Activated naive CD4-positive, alpha-beta T cell treated with anti-CD3 and anti-CD28 coated beads, Interleukin-2, amount 50 U/mL, for 72 hours (primary cell): Measurements from ENCODE around the gene XRN1. TPM values are rescaled to one million over a fixed set of nuclear protein-coding genes. Genes with fewer than 3 reads are reported as not detected.
A peak's percentile ranks its signal among the peaks of the same experiment; 100 is the strongest.
"Not testable (repeated sequence)": the region's sequence is repeated elsewhere in the genome, so short reads cannot be mapped to it uniquely, and the experiment has no call there.

Experiments used
- ATAC-seq, 2 donors: fragments of 150-1000 bp; cut with Tn5 transposase; 2 replicates each; pipeline ENCODE4 v1.10.0; 2021; ENCODE audit warnings: mild to moderate bottlenecking in 2 of 2, moderate library complexity in 2 of 2
- DNase-seq, 2 donors: peaks; one replicate each; pipeline ENCODE4 v3.0.0; 2021 to 2022; ENCODE audit warnings: low spot score in 2 of 2
- H3K27ac Mint-ChIP-seq, 2 donors: one replicate each; pipeline ENCODE4 v1.8.0; 2022; ENCODE audit warnings: mild to moderate bottlenecking in 2 of 2, mixed read lengths in 2 of 2
- H3K36me3 Mint-ChIP-seq, 2 donors: one replicate each; pipeline ENCODE4 v1.8.0; 2022; ENCODE audit warnings: mixed read lengths in 2 of 2
- H3K9me3 Mint-ChIP-seq, 2 donors: one replicate each; pipeline ENCODE4 v1.8.0; 2022; ENCODE audit warnings: mixed read lengths in 2 of 2
- total RNA-seq, 2 donors: library from RNA; stranded (reverse); gene quantifications; one replicate each; pipeline ENCODE4 v1.2.3, GENCODE V29; 2022

Gene XRN1
- total RNA-seq, 2 donors from 2014 or later: 60.4 to 79.2 TPM

GRCh38 chr3:142315978-142316388 is 131.9 kb downstream of the XRN1 start:
- not testable (repeated sequence) for H3K9me3 Mint-ChIP-seq, H3K27ac Mint-ChIP-seq, ATAC-seq, DNase-seq
- peaks cover 0 to 16% of the 10 kb centered on the region in 2 donors for H3K36me3 Mint-ChIP-seq

DNA sequence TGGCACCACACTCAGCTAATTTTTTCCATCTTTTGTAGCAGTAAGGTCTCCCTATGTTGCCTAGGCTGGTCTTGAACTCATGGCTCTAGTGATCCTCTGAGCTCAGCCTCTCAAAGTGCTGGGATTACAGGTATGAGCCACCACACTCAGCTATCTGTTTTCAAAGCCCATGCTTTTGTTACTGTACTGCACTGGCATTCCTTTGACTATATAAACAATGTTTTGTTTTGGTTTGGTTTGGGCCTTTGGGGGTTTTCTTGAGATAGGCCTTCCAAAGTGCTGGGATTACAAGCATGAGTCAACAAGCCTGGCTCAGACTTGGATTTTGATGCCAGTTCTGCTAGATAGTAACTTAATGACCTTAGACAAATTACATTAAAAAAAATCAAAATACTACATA is 132.8 kb downstream of the XRN1 start:
- peak in 1 of 2 donors; percentile 24 for ATAC-seq
- no peak overlapping the region for H3K27ac Mint-ChIP-seq
- H3K9me3 Mint-ChIP-seq: no peaks in the 10 kb centered on the region
- DNase-seq: no peak
- H3K36me3 Mint-ChIP-seq: peaks cover 0 to 11% of the 10 kb centered on the region in 2 donors

- ATAC-seq (no peak), DNase-seq (no peak)
Measured at GRCh38 chr3:142310439-142310838, 137.4 kb downstream of the XRN1 start.

GRCh38 chr3:142302847-142303246 is 145.0 kb downstream of the XRN1 start:
- not testable (repeated sequence) for DNase-seq, ATAC-seq
- Mint-ChIP-seq H3K36me3 (peaks cover 39 to 64% of the 10 kb centered on the region in 2 donors), H3K27ac (peak overlapping the region in 1 of 2 donors; percentile 4), H3K9me3 (peaks cover 23 to 31% of the 10 kb centered on the region in 2 donors)

More at GRCh38 chr3:142310439-142310838, 137.4 kb downstream of the XRN1 start:
- Mint-ChIP-seq H3K27ac (no peak overlapping the region), H3K9me3 (peaks cover 0 to 5% of the 10 kb centered on the region in 2 donors), H3K36me3 (peaks cover 7 to 24% of the 10 kb centered on the region in 2 donors)

- Mint-ChIP-seq H3K27ac (peak overlapping the region in 1 of 2 donors; percentile 92), H3K36me3 (peaks cover 17 to 30% of the 10 kb centered on the region in 2 donors)
- ATAC-seq: no peak
Measured at GRCh38 chr3:142298626-142299025, 149.2 kb downstream of the XRN1 start.

GRCh38 chr3:142296507-142296906 is 151.3 kb downstream of the XRN1 start:
- peaks cover 3 to 9% of the 10 kb centered on the region in 2 donors for H3K9me3 Mint-ChIP-seq
- no peak overlapping the region for H3K27ac Mint-ChIP-seq
- no peak for DNase-seq
- H3K36me3 Mint-ChIP-seq: peaks cover 3 to 13% of the 10 kb centered on the region in 2 donors
- ATAC-seq: no peak

More at GRCh38 chr3:142298626-142299025, 149.2 kb downstream of the XRN1 start:
- DNase-seq: no peak
- H3K9me3 Mint-ChIP-seq: peaks cover 12 to 22% of the 10 kb centered on the region in 2 donors

DNA sequence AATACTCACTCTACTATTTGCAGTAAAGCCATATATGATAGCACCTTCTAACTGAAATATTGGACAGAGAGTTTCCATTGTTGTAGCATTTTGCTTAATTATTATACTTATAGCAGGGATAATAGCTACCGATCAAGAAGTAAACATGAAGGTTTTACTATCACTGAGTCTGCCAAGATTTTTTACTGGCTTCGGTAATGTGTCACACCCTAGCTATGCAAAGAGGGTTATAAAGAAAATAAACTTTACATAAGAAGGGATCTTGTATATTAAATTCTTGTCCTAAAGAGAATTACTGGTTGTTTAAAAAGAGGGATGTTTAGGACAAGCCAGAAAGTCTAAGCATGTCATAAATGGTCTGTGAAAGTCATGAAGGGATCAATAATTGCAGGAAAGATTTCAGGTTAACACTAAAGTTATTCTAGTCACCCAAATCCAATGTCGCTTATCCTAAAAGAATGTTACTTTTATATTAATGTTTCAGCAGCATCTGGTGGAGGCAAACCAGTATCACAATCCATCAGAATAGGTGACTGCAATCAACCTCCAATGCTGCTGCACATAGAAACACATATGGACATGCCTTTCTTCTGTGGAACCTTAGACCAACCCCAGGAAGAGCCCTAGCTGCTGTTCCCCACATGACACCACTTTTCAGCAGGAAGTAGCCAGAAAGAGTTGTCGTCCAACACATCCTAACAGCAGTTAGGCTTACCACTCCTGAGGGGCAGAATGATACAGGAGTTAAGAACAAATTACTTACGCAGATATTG is 159.8 kb downstream of the XRN1 start:
- Mint-ChIP-seq H3K9me3 (peaks cover 5 to 8% of the 10 kb centered on the region in 2 donors), H3K36me3 (peaks cover 17 to 18% of the 10 kb centered on the region in 2 donors), H3K27ac (no peak overlapping the region)
- ATAC-seq: no peak
- no peak for DNase-seq

DNA sequence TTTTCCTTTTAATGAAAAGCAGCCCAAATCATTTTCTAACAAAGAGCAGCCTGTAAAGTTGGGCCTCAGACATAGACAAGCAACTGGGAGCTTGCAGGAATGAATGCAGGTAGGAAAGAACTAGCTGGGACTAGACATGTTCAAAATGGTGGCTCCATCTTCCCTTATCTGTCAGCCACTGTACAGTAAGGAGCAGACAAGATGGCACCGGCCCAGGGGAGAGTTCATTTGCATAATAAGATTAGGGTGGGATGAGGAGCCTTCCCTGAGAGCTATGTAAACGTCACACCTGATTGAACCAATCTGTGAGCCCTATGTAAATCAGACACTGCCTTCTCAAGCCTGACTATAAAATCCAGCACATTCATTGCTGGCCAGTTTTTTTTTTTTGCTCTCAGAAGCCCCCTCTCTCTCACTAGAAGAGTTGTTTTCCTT is 162.7 kb downstream of the XRN1 start:
- H3K9me3 Mint-ChIP-seq: peaks cover 5 to 8% of the 10 kb centered on the region in 2 donors
- H3K27ac Mint-ChIP-seq: no peak overlapping the region
- ATAC-seq (no peak), DNase-seq (no peak)
- peaks cover 13 to 15% of the 10 kb centered on the region in 2 donors for H3K36me3 Mint-ChIP-seq

- no peaks in the 10 kb centered on the region for H3K36me3 Mint-ChIP-seq
- no peak for DNase-seq
- no peak overlapping the region for H3K27ac Mint-ChIP-seq
- no peak for ATAC-seq
- no peaks in the 10 kb centered on the region for H3K9me3 Mint-ChIP-seq
Measured at GRCh38 chr3:142282503-142282902, 165.3 kb downstream of the XRN1 start.

DNA sequence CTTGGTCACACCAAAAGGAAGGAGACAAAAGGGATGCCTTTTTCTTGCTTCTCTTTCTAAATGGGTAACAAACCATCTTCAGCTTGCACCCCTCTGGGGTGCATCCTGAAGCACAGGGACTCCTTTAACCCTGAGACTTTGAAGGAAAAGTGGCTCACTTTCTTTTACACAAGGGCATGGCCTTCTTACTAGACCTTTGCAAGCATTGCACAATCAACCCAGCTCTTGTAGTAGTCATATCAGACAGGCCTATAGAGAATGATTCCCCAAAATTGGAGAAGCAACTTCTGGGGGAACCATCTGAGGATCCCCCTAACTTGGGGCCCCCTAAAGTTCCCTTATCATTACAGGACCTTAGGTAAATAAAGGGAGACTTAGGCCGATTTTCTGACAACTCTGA is 166.4 kb downstream of the XRN1 start:
- Mint-ChIP-seq H3K27ac (no peak overlapping the region), H3K36me3 (no peaks in the 10 kb centered on the region), H3K9me3 (no peaks in the 10 kb centered on the region)
- no peak for ATAC-seq
- no peak for DNase-seq

GRCh38 chr3:142279965-142280590 is 167.8 kb downstream of the XRN1 start:
- peak in 1 of 2 donors; percentile 46 for DNase-seq
- ATAC-seq: peak; percentile 92 to 98
- no peaks in the 10 kb centered on the region for H3K9me3 Mint-ChIP-seq
- H3K27ac Mint-ChIP-seq: no peak overlapping the region
- no peaks in the 10 kb centered on the region for H3K36me3 Mint-ChIP-seq

GRCh38 chr3:142278451-142278850 is 169.4 kb downstream of the XRN1 start:
- no peaks in the 10 kb centered on the region for H3K36me3 Mint-ChIP-seq
- ATAC-seq (no peak), DNase-seq (no peak)
- no peaks in the 10 kb centered on the region for H3K9me3 Mint-ChIP-seq
- H3K27ac Mint-ChIP-seq: no peak overlapping the region

GRCh38 chr3:142276781-142277180 is 171.1 kb downstream of the XRN1 start:
- no peak for DNase-seq
- ATAC-seq: no peak

GRCh38 chr3:142275856-142276255 is 172.0 kb downstream of the XRN1 start:
- H3K27ac Mint-ChIP-seq: no peak overlapping the region
- ATAC-seq: no peak
- DNase-seq: no peak
- no peaks in the 10 kb centered on the region for H3K9me3 Mint-ChIP-seq
- H3K36me3 Mint-ChIP-seq: no peaks in the 10 kb centered on the region

More at GRCh38 chr3:142276781-142277180, 171.1 kb downstream of the XRN1 start:
- Mint-ChIP-seq H3K36me3 (no peaks in the 10 kb centered on the region), H3K27ac (no peak overlapping the region), H3K9me3 (no peaks in the 10 kb centered on the region)

DNA sequence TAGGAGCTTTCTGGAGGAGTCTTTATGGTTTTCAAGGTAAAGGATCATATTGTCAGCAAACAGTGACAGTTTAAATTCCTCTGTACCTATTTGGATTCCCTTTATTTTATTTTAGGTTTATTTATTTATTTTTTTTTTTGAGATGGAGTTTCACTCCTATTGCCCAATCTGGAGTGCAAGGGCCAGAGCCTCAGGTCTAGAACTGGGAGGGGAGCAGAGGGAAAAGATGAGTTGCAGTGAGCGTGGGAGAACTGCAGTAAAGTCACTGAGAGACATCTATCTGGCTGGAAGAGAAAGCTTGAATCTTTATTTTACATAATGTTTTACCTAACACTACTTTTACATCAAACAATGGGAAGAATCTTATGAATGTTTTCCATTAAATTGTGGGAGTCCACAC is 172.9 kb downstream of the XRN1 start:
- Mint-ChIP-seq H3K36me3 (no peaks in the 10 kb centered on the region), H3K9me3 (no peaks in the 10 kb centered on the region), H3K27ac (no peak overlapping the region)
- no peak for DNase-seq
- no peak for ATAC-seq

- Mint-ChIP-seq H3K9me3 (no peaks in the 10 kb centered on the region), H3K27ac (peak overlapping the region in 1 of 2 donors; percentile 26), H3K36me3 (no peaks in the 10 kb centered on the region)
- no peak for DNase-seq
- no peak for ATAC-seq
Measured at GRCh38 chr3:142273501-142273900, 174.3 kb downstream of the XRN1 start.

GRCh38 chr3:142272200-142272891 is 175.5 kb downstream of the XRN1 start:
- ATAC-seq: no peak
- Mint-ChIP-seq H3K36me3 (no peaks in the 10 kb centered on the region), H3K9me3 (no peaks in the 10 kb centered on the region), H3K27ac (no peak overlapping the region)
- DNase-seq: no peak
